ENCODE measurements around the gene FGFR3.

GRCh38 chr4:1749826-1750225 lies 43.3 kb upstream of the FGFR3 start:
- TF ChIP-seq POLR2A (IDR thresholded peaks at IDR 0.05; ENCODE audit: low read depth, low read length) (no peak), TAF1 (IDR thresholded peaks at IDR 0.05; ENCODE audit: borderline replicate concordance, low read depth, low read length) (no peak)

All from GM12892 (cell line).